ENCODE results near the gene PCDHGA8. TPM values are rescaled to one million over a fixed set of nuclear protein-coding genes. Genes with fewer than 3 reads are reported as not detected.
A peak's percentile ranks its signal among the peaks of the same experiment; 100 is the strongest.
"Not testable (repeated sequence)": the region's sequence is repeated elsewhere in the genome, so short reads cannot be mapped to it uniquely, and the experiment has no call there.

The PCDHGA8 gene
- total and polyA plus RNA-seq, 4 donors, result 0.02 to 0.75 (median 0.13) TPM

DNA sequence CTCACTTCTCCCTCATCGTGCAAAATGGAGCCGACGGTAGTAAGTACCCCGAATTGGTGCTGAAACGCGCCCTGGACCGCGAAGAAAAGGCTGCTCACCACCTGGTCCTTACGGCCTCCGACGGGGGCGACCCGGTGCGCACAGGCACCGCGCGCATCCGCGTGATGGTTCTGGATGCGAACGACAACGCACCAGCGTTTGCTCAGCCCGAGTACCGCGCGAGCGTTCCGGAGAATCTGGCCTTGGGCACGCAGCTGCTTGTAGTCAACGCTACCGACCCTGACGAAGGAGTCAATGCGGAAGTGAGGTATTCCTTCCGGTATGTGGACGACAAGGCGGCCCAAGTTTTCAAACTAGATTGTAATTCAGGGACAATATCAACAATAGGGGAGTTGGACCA is 38.9 kb downstream of the PCDHGA8 start:
- Histone ChIP-seq H3K27ac (ENCODE audit: low read depth in 1 of 2, low read length in 2 of 2) (no peak overlapping the region), H3K9me3 (ENCODE audit: control insufficient read depth in 4 of 4, low read length in 3 of 4) (peaks cover 40 to 77% (median 46%) of the 10 kb centered on the region in 4 donors), H3K36me3 (ENCODE audit: control insufficient read depth in 4 of 4, insufficient read depth in 3 of 4, low read depth in 1 of 4, low read length in 3 of 4) (peaks cover 0 to 3% (median 0%) of the 10 kb centered on the region in 4 donors), H3K4me1 (ENCODE audit: control insufficient read depth in 4 of 4, insufficient read depth in 4 of 4, low read length in 3 of 4) (peaks cover 0 to 11% (median 2%) of the 10 kb centered on the region in 4 donors), H3K4me3 (ENCODE audit: low read depth in 1 of 3, low read length in 3 of 3) (peak overlapping the region in 2 of 3 donors; percentile 62 to 72), H3K27me3 (ENCODE audit: control insufficient read depth in 4 of 4, insufficient read depth in 4 of 4, low read length in 3 of 4) (no peaks in the 10 kb centered on the region), H3K9ac (ENCODE audit: low read depth in 1 of 2, low read length in 2 of 2) (no peak overlapping the region)
- TF ChIP-seq EGR1 (IDR thresholded peaks at IDR 0.05; ENCODE audit: low read depth in 2 of 2) (no peak), GABPA (IDR thresholded peaks at IDR 0.05 in 1 of 2, conservative IDR thresholded peaks at IDR 0.05 in 1 of 2) (no peak), NR2F2 (IDR thresholded peaks at IDR 0.05) (no peak), HNF4A (conservative IDR thresholded peaks at IDR 0.05) (no peak), MAX (IDR thresholded peaks at IDR 0.05) (no peak), ZBTB33 (IDR thresholded peaks at IDR 0.05) (no peak), HNF4G (IDR thresholded peaks at IDR 0.05) (no peak), FOXA2 (IDR thresholded peaks at IDR 0.05) (no peak), RAD21 (IDR thresholded peaks at IDR 0.05) (no peak), SP1 (IDR thresholded peaks at IDR 0.05) (no peak), TAF1 (conservative IDR thresholded peaks at IDR 0.05) (no peak)
- no peak for DNase-seq (ENCODE audit: low spot score)
- 20% methylated on average over 37 of the region's 37 CpGs for WGBS

DNA sequence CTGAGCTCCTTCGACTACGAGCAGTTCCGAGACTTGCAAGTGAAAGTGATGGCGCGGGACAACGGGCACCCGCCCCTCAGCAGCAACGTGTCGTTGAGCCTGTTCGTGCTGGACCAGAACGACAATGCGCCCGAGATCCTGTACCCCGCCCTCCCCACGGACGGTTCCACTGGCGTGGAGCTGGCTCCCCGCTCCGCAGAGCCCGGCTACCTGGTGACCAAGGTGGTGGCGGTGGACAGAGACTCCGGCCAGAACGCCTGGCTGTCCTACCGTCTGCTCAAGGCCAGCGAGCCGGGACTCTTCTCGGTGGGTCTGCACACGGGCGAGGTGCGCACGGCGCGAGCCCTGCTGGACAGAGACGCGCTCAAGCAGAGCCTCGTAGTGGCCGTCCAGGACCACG is 39.9 kb downstream of the PCDHGA8 start:
- peaks cover 30 to 68% (median 37%) of the 10 kb centered on the region in 4 donors for H3K9me3 ChIP-seq (ENCODE audit: control insufficient read depth in 4 of 4, low read length in 3 of 4)
- not testable (repeated sequence) for H3K36me3 ChIP-seq (ENCODE audit: control insufficient read depth in 4 of 4, insufficient read depth in 3 of 4, low read depth in 1 of 4, low read length in 3 of 4); H3K27ac ChIP-seq (ENCODE audit: low read depth in 1 of 2, low read length in 2 of 2); H3K9ac ChIP-seq (ENCODE audit: low read depth in 1 of 2, low read length in 2 of 2); DNase-seq (ENCODE audit: low spot score); H3K27me3 ChIP-seq (ENCODE audit: control insufficient read depth in 4 of 4, insufficient read depth in 4 of 4, low read length in 3 of 4)
- peak overlapping the region in 2 of 3 donors; percentile 62 to 72 for H3K4me3 ChIP-seq (ENCODE audit: low read depth in 1 of 3, low read length in 3 of 3)
- H3K4me1 ChIP-seq (ENCODE audit: control insufficient read depth in 4 of 4, insufficient read depth in 4 of 4, low read length in 3 of 4), result peaks cover 0 to 11% (median 2%) of the 10 kb centered on the region in 4 donors
- 38% methylated on average over 38 of the region's 38 CpGs for WGBS

DNA sequence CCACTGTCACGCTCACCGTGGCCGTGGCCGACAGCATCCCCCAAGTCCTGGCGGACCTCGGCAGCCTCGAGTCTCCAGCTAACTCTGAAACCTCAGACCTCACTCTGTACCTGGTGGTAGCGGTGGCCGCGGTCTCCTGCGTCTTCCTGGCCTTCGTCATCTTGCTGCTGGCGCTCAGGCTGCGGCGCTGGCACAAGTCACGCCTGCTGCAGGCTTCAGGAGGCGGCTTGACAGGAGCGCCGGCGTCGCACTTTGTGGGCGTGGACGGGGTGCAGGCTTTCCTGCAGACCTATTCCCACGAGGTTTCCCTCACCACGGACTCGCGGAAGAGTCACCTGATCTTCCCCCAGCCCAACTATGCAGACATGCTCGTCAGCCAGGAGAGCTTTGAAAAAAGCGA is 40.3 kb downstream of the PCDHGA8 start:
- Histone ChIP-seq H3K9me3 (ENCODE audit: control insufficient read depth in 4 of 4, low read length in 3 of 4) (peaks cover 26 to 64% (median 33%) of the 10 kb centered on the region in 4 donors), H3K4me3 (ENCODE audit: low read depth in 1 of 3, low read length in 3 of 3) (peak overlapping the region in 1 of 3 donors; percentile 26), H3K4me1 (ENCODE audit: control insufficient read depth in 4 of 4, insufficient read depth in 4 of 4, low read length in 3 of 4) (peaks cover 0 to 11% (median 2%) of the 10 kb centered on the region in 4 donors)
- H3K36me3 ChIP-seq (ENCODE audit: control insufficient read depth in 4 of 4, insufficient read depth in 3 of 4, low read depth in 1 of 4, low read length in 3 of 4); H3K9ac ChIP-seq (ENCODE audit: low read depth in 1 of 2, low read length in 2 of 2); DNase-seq (ENCODE audit: low spot score); H3K27ac ChIP-seq (ENCODE audit: low read depth in 1 of 2, low read length in 2 of 2); H3K27me3 ChIP-seq (ENCODE audit: control insufficient read depth in 4 of 4, insufficient read depth in 4 of 4, low read length in 3 of 4): not testable (repeated sequence)
- 27% methylated on average over 29 of the region's 29 CpGs for WGBS

DNA sequence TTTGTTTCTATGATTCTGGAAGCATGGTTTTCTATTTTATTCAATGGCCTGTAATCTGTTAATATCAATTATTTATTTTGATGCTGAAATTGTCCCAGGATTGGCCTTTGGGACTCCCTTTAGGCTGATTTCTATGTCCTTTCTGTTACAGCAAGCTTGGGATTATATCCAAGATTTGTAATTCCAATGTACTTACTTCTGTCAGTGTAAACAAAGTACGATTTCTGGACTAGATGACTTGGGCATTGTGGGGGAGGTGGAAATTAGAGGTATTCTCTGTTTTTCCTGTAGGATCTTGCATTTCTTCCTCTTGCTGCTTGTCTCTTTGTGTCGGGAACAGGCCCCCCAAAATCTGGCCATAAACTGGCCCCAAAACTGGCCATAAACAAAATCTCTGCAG is 41.6 kb downstream of the PCDHGA8 start:
- H3K4me1 ChIP-seq (ENCODE audit: control insufficient read depth in 4 of 4, insufficient read depth in 4 of 4, low read length in 3 of 4), result peaks cover 0 to 11% (median 2%) of the 10 kb centered on the region in 4 donors
- 59% methylated on average over 2 of the region's 2 CpGs for WGBS
- H3K9ac ChIP-seq (ENCODE audit: low read depth in 1 of 2, low read length in 2 of 2), result no peak overlapping the region
- H3K4me3 ChIP-seq (ENCODE audit: low read depth in 1 of 3, low read length in 3 of 3), result no peak overlapping the region
- no peaks in the 10 kb centered on the region for H3K36me3 ChIP-seq (ENCODE audit: control insufficient read depth in 4 of 4, insufficient read depth in 3 of 4, low read depth in 1 of 4, low read length in 3 of 4)
- H3K27ac ChIP-seq (ENCODE audit: low read depth in 1 of 2, low read length in 2 of 2), result no peak overlapping the region
- no peak for DNase-seq (ENCODE audit: low spot score)
- H3K27me3 ChIP-seq (ENCODE audit: control insufficient read depth in 4 of 4, insufficient read depth in 4 of 4, low read length in 3 of 4), result no peaks in the 10 kb centered on the region
- peaks cover 18 to 54% (median 26%) of the 10 kb centered on the region in 4 donors for H3K9me3 ChIP-seq (ENCODE audit: control insufficient read depth in 4 of 4, low read length in 3 of 4)
- no peak for TF ChIP-seq YY1 (IDR thresholded peaks at IDR 0.05)
- TF ChIP-seq HNF4A (conservative IDR thresholded peaks at IDR 0.05), result no peak
- TF ChIP-seq ZBTB33 (IDR thresholded peaks at IDR 0.05), result no peak
- no peak for TF ChIP-seq TAF1 (conservative IDR thresholded peaks at IDR 0.05)
- TF ChIP-seq RAD21 (IDR thresholded peaks at IDR 0.05), result no peak
- TF ChIP-seq, protein P1, sequence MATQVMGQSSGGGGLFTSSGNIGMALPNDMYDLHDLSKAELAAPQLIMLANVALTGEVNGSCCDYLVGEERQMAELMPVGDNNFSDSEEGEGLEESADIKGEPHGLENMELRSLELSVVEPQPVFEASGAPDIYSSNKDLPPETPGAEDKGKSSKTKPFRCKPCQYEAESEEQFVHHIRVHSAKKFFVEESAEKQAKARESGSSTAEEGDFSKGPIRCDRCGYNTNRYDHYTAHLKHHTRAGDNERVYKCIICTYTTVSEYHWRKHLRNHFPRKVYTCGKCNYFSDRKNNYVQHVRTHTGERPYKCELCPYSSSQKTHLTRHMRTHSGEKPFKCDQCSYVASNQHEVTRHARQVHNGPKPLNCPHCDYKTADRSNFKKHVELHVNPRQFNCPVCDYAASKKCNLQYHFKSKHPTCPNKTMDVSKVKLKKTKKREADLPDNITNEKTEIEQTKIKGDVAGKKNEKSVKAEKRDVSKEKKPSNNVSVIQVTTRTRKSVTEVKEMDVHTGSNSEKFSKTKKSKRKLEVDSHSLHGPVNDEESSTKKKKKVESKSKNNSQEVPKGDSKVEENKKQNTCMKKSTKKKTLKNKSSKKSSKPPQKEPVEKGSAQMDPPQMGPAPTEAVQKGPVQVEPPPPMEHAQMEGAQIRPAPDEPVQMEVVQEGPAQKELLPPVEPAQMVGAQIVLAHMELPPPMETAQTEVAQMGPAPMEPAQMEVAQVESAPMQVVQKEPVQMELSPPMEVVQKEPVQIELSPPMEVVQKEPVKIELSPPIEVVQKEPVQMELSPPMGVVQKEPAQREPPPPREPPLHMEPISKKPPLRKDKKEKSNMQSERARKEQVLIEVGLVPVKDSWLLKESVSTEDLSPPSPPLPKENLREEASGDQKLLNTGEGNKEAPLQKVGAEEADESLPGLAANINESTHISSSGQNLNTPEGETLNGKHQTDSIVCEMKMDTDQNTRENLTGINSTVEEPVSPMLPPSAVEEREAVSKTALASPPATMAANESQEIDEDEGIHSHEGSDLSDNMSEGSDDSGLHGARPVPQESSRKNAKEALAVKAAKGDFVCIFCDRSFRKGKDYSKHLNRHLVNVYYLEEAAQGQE (IDR thresholded peaks at IDR 0.05), result no peak
- no peak for TF ChIP-seq SP1 (IDR thresholded peaks at IDR 0.05)
- no peak for TF ChIP-seq MAX (IDR thresholded peaks at IDR 0.05)
- no peak for TF ChIP-seq HNF4G (IDR thresholded peaks at IDR 0.05)
- no peak for TF ChIP-seq GABPA (IDR thresholded peaks at IDR 0.05 in 1 of 2, conservative IDR thresholded peaks at IDR 0.05 in 1 of 2)
- no peak for TF ChIP-seq FOXA2 (IDR thresholded peaks at IDR 0.05)
- no peak for TF ChIP-seq JUND (IDR thresholded peaks at IDR 0.05)
- no peak for TF ChIP-seq RXRA (IDR thresholded peaks at IDR 0.05)

Data from liver (tissue), 9 donors.